SHP77 (cell line): ENCODE data around the gene APOL5.
"Not testable (repeated sequence)": the region's sequence is repeated elsewhere in the genome, so short reads cannot be mapped to it uniquely, and the experiment has no call there.

Source experiments
- DNase-seq, 2 experiments: peaks; one replicate each; lab custom pipeline; 2025; lab: John Stamatoyannopoulos, UW

APOL5 gene

DNA sequence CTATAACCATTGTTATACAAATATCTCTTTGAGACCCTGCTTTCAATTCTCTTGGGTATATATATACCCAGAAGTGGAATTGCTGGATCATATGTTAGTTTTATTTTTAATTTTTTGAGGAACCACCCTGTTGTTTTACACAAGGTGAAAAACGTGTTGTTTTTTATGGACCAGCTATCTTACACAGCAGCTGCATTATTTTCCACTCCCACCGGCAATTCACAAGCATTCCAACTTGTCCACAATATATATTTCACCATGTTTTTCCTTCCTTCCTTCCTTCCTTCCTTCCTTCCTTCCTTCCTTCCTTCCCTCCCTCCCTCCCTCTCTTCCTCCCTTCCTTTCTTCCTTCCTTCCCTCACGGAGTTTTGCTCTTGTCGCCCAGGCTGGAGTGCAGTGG is 6.3 kb upstream of the APOL5 start:
- no peak for DNase-seq

DNA sequence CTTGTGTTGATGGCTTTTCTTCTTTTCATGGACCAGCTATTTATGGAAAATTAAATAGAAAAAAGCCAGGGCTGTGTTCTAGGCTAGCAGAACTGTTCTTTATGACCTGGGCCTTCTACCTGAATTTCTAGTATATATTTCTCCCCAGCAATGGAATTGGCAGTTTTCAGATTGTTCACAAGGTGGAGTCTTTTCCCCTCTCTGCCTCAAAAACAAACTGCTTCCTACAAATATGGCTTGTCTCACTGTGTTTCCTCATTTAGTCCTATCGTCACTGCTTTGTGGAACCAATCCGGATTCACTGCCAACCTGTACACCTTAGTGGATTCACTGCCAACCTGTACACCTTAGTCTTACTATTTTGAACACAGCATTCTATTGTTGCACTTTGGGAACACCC is 5.0 kb upstream of the APOL5 start:
- no peak for DNase-seq

DNA sequence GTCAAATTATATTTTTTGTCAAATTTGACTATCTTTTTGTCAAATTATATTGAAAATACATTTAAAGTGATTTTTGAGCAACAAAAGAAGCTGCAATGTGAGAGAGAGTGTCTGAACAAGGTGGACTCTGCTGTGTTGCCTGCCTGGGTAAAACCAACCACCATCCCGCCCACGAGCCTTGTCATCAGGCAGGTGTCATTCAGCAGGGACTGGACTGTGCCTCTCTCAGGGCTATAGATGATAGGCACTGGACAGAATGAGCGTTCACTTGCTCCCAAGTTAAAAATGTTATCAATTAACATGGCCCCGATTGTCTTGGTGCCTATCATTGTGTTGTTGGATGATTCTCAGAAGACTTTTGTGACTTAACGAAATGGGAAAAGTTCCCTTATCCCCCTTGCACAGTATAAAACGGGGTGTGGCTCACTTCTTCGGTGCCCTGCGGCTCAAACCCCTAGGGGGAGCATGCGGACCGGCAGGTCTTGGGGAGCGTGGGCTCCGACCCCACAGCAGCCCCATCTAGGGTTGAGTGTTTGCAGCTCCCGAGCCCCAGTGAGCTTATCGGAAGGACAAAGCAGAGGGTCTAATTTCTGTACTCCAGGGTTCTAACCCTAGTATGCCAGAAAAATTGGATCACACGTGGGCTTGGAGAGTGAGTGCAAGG is 1.7 kb downstream of the APOL5 start:
- DNase-seq: no peak

DNA sequence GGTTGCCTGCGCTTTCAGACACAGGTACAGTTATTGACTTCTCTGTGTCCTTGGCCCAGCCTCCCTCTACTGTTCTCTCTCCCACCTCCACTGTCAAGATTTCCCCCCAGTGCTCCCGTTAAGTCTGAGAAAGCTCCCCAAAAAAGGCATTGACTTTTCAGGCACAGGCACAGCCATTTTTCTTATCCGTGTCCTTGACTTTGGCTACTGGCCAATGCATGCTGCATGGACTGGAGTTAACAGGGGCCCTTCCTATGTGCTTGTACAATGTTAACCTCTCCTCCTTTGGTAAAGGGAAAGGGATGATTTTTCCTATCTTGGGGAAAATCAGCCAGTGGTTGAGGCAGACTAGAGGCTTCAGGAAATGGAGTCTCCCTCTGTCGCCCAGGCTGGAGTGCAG is 4.3 kb downstream of the APOL5 start:
- DNase-seq: no peak

DNA sequence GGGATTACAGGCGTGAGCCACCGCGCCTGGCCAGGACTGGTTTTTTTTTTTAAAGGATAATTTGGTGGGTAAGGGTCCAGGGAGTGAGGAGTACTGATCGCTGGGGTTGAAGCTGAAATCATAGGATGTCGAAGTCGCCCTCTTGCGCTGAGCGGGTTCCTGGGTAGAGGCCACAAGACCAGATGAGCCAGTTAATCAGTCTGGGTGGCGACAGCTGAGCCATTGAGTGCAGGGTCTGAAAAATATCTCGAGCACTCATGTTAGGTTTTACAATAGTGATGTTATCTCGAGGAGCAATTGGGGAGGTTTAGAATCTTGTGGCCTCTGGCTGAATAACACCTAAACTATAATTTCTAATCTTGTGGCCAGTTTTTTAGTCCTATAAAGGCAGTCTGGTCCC is 7.8 kb downstream of the APOL5 start:
- no peak for DNase-seq

DNA sequence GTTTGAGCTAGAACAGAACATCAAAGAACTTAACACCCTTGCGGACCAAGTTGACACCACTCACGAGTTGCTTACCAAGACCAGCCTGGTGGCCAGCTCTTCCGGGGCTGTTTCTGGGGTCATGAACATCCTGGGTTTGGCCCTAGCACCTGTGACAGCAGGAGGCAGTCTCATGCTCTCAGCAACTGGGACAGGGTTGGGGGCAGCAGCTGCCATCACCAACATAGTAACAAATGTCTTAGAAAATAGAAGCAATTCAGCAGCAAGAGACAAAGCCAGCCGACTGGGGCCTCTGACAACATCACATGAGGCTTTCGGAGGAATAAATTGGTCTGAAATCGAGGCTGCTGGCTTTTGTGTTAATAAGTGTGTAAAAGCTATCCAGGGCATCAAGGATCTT is 8.7 kb downstream of the APOL5 start:
- no peak for DNase-seq

DNA sequence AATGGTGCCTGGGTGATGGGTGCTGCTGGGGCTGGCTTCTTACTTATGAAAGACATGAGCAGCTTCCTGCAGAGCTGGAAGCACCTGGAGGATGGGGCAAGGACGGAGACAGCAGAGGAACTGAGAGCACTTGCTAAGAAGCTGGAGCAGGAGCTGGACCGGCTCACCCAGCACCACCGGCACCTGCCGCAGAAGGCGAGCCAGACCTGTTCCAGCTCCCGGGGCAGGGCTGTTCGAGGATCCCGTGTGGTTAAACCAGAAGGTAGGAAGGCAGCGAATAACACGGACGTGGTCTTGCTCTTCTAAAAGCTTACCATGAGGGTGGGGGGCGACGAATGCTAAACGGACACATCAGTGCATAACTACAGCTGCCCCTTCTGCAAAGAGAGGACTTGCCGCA is 9.3 kb downstream of the APOL5 start:
- DNase-seq: no peak

DNA sequence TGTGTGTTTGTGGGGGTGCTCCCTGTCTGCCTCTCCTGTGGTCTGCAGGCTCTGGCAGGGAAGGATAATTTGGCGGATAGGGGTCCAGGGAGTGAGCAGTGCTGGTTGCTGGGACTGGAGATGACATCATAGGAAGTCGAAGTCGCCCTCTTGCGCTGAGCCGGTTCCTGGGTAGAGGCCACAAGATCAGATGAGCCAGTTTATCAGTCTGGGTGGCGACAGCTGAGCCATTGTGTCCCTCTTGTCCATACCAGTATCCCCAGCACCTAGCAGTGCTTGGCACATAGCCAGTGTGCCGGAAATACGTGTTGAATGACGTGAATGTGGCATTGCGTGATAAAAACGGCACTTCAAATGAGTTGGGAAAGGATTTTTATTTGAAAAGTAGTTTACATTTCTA is 9.8 kb downstream of the APOL5 start:
- peak; percentile 96 to 97 for DNase-seq

DNA sequence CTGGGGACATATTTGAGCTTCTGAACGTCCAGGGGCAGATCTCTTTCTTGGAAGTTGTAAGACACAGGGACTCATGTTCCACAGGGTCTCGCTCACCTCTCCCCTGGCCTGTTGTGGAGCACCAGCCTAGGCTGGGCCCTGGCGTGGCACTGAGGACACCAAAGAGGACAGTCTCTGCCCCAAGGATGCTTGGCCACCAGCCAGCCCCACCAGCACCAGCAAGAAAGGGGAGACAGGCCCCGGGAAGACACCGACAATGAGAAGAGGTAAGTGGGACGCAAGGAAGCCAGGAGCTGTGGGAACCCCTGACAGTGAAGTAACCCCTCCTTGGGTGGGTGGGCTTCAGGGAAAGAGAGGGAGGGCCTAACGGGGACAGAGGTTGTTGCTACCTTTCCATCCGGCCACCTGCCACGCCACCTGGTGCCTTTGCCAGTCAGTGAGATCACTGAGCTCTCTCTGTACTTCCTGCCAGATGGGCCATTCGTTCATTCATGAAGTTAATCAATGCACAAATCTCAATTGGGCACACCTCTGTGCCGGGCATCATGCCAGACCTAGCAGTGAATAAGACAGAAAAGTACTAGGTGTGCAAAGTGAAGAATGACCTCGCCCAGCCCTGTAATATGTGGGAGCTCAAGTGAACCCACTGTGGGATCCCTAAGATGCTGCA is 11.1 kb downstream of the APOL5 start:
- peak; percentile 84 to 91 for DNase-seq

DNA sequence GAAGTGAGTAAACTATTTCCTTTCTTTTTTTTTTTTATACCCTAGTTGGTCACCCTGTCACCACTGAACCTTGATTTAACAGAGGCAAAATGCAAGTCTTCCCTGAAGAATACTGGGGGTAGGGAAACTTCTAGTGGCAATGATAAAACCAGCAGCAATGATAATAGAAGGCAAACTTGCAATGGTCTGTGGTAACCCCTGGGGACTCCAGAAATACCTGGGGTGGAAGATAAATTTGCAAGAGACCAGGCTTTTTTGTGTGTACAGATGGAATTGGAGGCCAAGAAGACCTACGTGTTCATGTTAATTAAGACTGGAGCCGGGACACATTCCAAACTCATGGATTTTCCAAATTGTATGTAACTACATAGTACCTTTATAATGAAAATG is 11.6 kb downstream of the APOL5 start:
- no peak for DNase-seq

DNA sequence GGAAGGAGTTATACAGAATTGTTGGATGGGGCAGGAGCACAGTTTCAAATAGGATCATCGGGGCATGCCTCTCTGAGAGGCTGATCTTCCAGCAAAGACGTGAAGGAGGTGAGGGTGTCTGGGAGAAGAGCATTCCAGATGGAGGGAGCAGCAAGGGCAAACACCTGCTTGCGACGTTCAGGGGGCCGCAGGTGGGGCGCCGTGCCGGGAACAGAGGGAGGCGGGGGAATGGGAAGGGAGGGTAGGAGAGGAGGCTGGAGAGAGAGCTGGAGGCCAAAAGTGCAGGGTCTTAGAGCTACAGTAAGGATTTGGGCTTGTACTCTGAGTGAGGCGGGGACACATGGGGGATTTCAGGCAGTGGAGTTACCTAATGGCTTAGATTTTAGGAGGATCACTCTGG is 13.6 kb downstream of the APOL5 start:
- DNase-seq: no peak

DNA sequence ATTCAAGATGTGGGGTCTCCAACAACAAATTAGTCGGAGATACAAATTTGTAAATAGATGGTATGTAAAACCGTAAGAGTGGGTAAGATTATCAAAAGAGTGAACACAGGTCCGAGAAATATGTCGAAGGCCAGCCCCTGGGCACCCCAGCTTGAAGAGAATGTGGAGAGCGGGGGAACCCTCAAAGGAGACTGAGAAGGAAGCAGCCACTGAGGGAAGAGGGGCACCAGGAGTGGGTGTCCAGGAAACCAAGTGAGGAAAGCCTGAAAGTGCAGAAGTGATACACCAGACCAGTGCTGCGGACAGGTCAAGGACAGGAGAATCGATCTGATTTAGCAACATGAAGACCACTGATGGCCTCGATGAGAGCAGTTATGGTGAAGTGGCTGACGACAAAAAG is 14.4 kb downstream of the APOL5 start:
- DNase-seq: no peak

DNA sequence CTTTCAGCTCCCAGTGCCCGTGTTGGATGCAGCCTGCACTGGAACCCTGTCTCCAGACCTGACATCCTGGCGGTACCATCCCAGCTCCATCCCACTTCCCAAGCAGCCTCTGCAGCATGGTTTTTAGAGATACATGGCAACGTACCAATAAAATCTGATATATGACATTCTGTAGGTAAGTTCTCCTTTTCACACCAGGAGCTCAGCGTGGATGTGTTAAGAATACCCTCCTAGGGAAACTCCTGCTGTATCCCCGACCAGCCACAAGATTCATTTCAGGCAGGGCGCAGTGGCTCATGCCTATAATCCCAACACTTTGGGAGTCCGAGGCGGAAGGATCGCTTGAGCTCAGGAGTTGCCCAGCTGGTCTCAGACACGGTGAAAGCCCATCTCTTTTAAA is 15.4 kb downstream of the APOL5 start:
- DNase-seq: no peak

DNA sequence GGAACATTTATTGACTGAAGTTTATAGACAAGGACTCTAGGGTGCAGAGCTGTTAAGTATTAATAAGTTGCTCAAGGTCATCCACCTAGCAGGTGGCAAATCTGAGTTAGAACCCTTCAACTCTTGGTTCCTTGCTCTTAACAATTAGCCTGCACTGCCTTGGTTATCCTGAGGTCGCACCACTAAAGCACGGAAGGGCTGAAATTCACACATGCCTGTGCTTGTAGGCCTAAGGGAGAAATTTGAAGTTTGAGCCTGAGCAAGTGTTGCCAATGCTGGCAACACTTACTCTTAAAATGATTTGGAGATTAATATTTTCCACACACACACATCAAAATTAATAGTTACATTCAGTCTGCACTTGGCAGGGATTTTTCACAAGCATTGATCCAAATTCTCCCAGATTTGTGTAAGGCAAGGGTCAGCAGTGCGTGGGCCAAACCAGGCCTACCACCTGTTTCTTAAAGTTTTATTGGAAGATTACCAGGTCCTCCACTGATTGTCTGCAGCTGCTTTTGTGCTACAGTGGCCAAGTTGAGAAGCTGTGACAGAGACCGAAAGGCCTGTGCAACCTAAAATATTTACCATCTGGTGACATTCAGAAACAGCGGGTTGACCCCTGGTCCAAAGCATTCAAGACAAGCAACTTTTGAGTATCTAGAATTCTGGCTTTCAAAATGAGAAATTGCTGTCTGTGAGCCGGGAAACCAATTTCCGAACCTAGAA is 16.3 kb downstream of the APOL5 start:
- no peak for DNase-seq

DNA sequence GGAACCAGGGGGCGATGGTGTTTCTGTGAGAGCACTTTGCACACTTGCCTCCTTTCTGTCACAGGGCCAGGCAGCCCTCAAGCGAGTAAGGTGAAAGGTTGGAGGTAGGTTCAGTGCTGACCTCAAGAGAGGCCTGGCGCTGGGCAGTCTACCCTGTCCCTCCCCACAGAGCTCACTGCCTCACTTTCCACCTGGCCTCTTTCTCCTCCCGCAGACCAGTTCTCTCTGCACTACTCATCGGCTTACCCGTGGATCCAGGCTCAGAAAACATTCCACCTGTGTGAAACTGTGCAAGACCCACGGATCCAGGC is 16.8 kb downstream of the APOL5 start:
- DNase-seq: no peak

DNA sequence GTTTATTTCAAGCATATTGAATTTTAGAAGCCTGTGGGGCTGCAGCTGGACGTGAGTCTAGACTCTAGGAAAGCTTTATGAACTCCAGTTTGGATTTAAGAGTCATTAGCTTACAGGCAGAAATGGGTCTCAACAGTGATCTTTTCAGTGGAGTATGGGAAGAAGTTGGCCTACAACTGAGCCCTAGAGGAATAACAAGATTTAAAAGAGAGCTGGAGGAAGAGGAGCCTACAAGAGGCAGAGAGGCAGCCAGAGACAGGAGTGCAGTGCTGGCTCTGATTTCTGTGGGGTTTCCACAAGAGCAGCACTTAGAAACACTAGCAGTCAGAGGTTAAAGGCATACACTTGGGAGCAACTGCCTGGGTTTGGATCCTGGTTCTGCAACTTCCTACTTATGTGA is 17.9 kb downstream of the APOL5 start:
- no peak for DNase-seq

DNA sequence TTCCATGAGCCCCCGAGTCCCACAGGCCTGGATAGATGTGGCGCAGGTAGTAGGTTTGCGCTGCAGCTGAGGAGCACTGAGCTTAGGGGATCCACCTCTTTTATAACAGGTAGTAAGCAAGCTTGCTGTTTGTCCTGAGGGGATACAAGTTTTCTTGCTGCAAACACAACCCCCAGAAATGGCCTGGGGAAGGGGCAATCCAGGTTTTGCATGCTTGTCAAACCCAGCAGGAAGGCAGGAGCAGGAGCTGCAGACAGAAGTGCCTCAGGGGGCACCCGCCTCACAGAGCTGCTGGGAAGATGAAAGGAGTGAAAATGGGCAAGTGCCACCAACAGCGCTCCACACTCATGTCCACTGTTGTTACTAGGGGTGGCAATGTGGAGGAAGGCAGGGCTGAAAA is 18.5 kb downstream of the APOL5 start:
- DNase-seq: no peak

DNA sequence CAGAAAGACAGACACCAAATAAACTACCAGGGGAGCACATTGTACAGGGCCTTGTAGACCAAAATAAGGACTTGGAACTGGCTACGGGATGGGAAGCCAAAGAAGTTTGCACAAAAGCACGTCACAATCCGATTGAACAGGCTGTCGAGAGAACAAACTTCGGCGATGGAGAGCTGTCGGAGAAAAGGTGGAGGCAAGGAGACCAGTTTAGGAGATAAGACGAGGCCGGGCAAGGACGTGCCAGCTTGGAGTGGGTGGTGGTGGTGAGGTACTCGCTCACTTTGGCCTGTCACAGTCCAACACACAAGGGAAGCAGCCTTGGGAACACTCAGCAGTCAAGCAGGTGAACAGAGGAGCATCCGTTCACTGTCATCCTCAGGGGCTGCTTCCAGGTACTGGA is 19.0 kb downstream of the APOL5 start:
- no peak for DNase-seq

DNA sequence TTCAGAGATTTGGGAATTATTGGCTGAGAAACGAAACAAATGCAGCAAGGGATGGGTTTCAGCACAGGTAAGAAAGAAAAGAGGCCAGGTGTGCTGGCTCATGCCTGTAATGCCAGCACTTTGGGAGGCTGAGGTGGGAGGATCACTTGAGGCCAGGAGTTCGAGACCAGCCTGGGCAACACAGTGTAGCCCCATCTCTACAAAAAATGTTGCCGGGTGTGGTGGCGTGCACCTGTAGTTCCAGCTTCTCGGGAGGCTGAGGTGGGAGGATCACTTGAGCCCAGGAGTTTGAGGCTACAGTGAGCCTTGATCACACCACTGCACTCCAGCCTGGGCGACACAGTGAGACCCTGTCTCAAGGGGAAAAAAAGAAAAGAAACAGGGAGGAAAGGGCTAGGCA is 20.2 kb downstream of the APOL5 start:
- not testable (repeated sequence) for DNase-seq

DNA sequence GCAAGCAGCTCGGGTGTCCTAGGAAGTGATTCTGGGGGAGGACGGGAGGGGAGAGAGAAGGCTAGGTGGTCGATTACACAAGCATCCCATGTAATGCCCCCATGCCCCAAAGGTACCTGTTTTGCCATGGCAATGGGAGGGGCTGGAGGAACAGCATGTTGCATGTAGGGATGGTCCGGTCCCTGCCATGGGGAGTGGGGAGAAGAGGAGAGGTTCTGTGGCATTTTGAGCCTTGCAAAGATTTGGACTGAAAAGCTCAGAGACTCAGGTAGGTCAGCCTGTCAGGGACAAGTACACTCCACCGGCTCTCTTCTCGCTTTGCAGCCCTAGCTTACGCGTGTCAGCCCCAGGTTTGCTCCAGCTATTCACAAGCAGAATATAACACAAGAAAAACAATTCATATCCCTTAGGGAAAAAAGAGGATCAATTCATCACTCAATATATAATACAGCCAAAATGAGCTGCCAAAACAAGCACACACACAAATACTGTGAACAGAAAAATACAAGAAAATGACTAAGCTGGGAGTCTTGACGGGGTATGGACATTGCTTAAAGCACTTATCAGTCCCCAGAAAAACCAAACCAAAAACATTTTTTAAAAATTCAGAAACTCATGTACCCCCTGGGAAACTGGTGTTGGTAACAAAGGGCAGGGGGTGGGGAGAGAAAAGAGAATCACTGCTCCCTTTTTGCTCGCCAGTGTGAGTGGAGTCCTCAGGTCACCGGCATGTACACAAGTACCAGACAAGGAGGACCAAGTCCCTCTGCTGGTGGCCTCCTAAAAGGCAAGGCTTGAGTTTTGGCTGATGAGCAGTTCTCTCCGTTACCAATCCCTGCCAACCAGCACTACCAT is 21.6 kb downstream of the APOL5 start:
- DNase-seq: no peak

DNA sequence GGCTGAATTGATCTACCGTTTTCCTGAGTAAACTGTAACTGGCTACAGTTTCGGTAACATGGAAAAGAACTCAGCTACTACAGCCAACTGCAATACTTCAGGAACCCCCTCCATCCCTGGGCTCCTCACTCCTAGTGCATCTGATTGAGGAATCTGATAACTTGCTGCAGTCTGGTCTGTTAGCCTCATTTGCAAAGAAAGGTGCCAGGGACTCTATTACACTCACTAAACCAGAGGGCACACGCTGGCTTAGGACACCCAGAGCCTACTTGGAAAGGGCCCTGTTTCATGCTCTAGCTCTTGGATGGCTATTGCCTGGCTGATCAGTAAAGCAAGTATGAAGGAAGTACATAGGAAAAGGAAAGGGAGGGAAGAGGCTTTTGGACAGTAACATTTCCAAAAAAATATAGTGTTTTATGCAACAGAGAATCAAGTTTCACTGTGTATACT is 22.3 kb downstream of the APOL5 start:
- no peak for DNase-seq

DNA sequence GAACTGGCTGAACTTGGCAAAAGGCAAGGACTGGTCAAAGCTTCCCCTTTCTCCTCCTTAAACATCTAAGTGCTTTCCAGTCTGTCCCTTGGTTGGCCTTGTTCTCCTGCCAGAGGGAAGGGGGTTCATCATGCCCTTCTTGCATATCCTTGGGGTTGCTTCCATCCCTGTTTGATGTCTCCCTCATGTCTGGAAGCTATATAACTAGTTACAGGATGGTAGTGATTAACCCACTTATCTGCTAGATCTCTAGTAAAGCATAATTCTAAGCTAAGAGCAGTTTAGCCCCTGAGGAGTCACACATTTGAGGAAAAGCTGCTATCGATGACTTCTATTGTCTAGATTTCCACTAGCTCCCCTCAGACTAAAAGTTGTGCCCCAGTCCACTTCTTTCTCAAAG is 22.9 kb downstream of the APOL5 start:
- no peak for DNase-seq
